ENCODE measurements around the gene ASB11. TPM values are rescaled to one million over a fixed set of nuclear protein-coding genes. Genes with fewer than 3 reads are reported as not detected.

ASB11 gene
- total RNA-seq, 1 donor from 2014 or later: not detected

- Histone ChIP-seq H3K4me2 (no peak overlapping the region), H3K9ac (no peak overlapping the region), H4K20me1 (ENCODE audit: low read depth) (no peaks in the 10 kb centered on the region), H3F3A (ENCODE audit: low read depth) (no peaks in the 10 kb centered on the region), H3K4me3 (no peak overlapping the region), H3K27ac (no peak overlapping the region), H3K36me3 (no peaks in the 10 kb centered on the region), H3K9me3 (ENCODE audit: low read depth) (no peaks in the 10 kb centered on the region), H3K79me2 (ENCODE audit: low read depth) (no peaks in the 10 kb centered on the region), H3K27me3 (no peaks in the 10 kb centered on the region), H2AFZ (replicated peaks) (no peak overlapping the region), H3K4me1 (no peaks in the 10 kb centered on the region)
- no peak for TF ChIP-seq CTCF (IDR thresholded peaks at IDR 0.05)
- no peak for TF ChIP-seq EZH2 (IDR thresholded peaks at IDR 0.05)
- no peak for TF ChIP-seq EZH2phosphoT487 (IDR thresholded peaks at IDR 0.05)
- Mint-ChIP-seq H3K27me3 (ENCODE audit: insufficient read depth, low read depth) (peaks cover 8% of the 10 kb centered on the region), H3K9me3 (peaks cover 2% of the 10 kb centered on the region), H3K36me3 (no peaks in the 10 kb centered on the region), H3K27ac (no peak overlapping the region), H3K4me3 (no peak overlapping the region), H3K4me1 (peaks cover 9% of the 10 kb centered on the region)
- no peak for DNase-seq (ENCODE audit: low spot score)
Measured at GRCh38 chrX:15269120-15269519, 46.3 kb downstream of the ASB11 start.

- Histone ChIP-seq H3F3A (ENCODE audit: low read depth) (no peaks in the 10 kb centered on the region), H2AFZ (replicated peaks) (no peak overlapping the region)
- H3K4me3 Mint-ChIP-seq: no peak overlapping the region
Measured at GRCh38 chrX:15254852-15255251, 60.6 kb downstream of the ASB11 start.

GRCh38 chrX:15245896-15246295 is 69.5 kb downstream of the ASB11 start:
- Histone ChIP-seq H3K9ac (no peak overlapping the region), H3K4me2 (no peak overlapping the region), H3K36me3 (no peaks in the 10 kb centered on the region), H3K9me3 (ENCODE audit: low read depth) (no peaks in the 10 kb centered on the region), H2AFZ (replicated peaks) (no peak overlapping the region), H3K4me3 (no peak overlapping the region), H3K27ac (no peak overlapping the region), H3F3A (ENCODE audit: low read depth) (no peaks in the 10 kb centered on the region), H3K79me2 (ENCODE audit: low read depth) (no peaks in the 10 kb centered on the region), H4K20me1 (ENCODE audit: low read depth) (no peaks in the 10 kb centered on the region), H3K27me3 (no peaks in the 10 kb centered on the region), H3K4me1 (no peaks in the 10 kb centered on the region)
- H3K27ac Mint-ChIP-seq: no peak overlapping the region
- TF ChIP-seq EZH2 (IDR thresholded peaks at IDR 0.05) (no peak), EZH2phosphoT487 (IDR thresholded peaks at IDR 0.05) (no peak), CTCF (IDR thresholded peaks at IDR 0.05) (no peak)
- no peaks in the 10 kb centered on the region for H3K36me3 Mint-ChIP-seq
- no peak for DNase-seq (ENCODE audit: low spot score)
- peaks cover 2% of the 10 kb centered on the region for H3K27me3 Mint-ChIP-seq (ENCODE audit: insufficient read depth, low read depth)
- no peaks in the 10 kb centered on the region for H3K9me3 Mint-ChIP-seq
- H3K4me1 Mint-ChIP-seq: no peaks in the 10 kb centered on the region
- no peak overlapping the region for H3K4me3 Mint-ChIP-seq

More at GRCh38 chrX:15254852-15255251, 60.6 kb downstream of the ASB11 start:
- Mint-ChIP-seq H3K36me3 (no peaks in the 10 kb centered on the region), H3K27ac (no peak overlapping the region), H3K4me1 (no peaks in the 10 kb centered on the region), H3K9me3 (no peaks in the 10 kb centered on the region), H3K27me3 (ENCODE audit: insufficient read depth, low read depth) (no peaks in the 10 kb centered on the region)
- no peaks in the 10 kb centered on the region for H4K20me1 ChIP-seq (ENCODE audit: low read depth)
- no peak overlapping the region for H3K27ac ChIP-seq
- DNase-seq (ENCODE audit: low spot score): no peak
- no peaks in the 10 kb centered on the region for H3K9me3 ChIP-seq (ENCODE audit: low read depth)
- no peaks in the 10 kb centered on the region for H3K27me3 ChIP-seq
- no peak overlapping the region for H3K4me2 ChIP-seq
- H3K4me1 ChIP-seq: no peaks in the 10 kb centered on the region
- no peak overlapping the region for H3K4me3 ChIP-seq
- no peaks in the 10 kb centered on the region for H3K36me3 ChIP-seq
- H3K79me2 ChIP-seq (ENCODE audit: low read depth): no peaks in the 10 kb centered on the region
- H3K9ac ChIP-seq: no peak overlapping the region
- no peak for TF ChIP-seq EZH2 (IDR thresholded peaks at IDR 0.05)
- TF ChIP-seq EZH2phosphoT487 (IDR thresholded peaks at IDR 0.05): no peak
- TF ChIP-seq CTCF (IDR thresholded peaks at IDR 0.05): no peak
